DMS 273 (cell line): ENCODE results near the gene CALML6.

Experiments
- DNase-seq: peaks from one replicate; lab custom pipeline; 2025; ENCODE audit not compliant: unreplicated experiment; lab: John Stamatoyannopoulos, UW

Gene CALML6

DNA sequence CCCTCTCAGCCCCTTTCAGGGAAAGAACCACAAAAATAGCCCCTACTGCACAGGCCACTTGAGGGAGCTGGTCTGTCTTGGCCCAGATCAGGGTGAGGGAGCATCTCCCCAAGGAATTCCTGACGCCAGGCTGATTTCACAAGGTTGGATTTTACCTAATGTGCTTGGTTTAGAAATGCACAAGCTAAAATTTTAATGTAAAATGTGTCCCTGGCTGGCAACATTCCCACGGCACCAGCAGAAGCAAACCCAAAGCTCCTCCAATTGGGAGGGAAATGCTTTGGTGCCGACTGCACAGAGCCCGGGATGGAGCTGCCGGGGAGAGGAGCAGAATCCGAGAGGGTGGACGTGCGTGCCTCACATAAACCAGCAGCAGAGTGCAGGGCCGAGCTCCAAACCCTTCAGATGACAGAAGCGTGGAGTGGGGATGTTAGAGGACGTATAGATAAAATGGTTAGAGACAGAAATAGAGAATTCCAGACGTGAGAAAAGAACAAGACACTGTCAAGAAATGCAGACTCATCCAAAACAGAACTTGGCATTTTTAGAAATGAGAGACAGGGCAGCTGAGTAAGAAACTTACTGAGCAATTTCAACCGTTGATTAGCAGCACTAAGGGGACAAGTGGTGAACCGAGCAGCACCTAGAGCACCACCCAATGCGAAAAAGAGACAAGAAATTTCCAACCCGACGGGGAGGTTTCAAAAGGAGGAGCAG, 45.6 kb downstream of the CALML6 start:
- no peak for DNase-seq

DNA sequence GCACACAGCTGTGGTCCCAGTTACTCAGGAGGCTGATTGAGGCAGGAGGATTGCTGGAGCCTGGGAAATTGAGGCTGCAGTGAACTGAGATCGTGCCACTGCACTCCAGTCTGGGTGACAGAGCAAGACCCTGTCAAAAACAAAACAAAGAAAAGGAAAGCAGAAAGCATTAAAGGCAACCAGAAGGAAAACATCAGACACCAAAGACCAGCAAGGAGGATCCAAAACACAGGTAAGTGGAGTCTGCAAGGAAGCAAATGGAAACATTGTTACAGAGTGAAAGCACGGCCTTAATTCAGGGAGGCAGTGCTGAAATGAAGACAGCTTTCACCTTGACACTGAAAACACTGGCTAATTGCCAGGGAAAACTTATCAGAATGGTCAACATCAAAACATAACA, 47.7 kb downstream of the CALML6 start:
- no peak for DNase-seq

DNA sequence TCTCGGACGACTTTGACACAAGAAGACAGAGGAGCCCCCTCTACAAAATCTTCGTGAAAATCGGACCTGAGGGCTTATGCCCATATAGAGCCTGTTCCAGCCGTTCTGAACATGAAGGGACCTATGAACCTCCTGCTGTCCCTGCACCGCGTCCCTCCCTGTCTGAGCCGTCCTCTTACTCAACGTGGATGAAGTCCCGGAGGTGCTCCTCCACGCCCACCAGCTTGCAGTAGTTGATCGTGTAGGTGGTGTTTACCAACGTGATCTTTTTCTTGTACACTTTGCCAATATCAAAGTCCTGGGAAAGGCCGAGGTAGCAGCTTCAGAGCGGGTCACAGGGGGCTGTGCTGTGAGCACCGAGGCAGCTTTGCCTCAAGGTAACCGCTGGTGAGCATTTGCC, 48.5 kb downstream of the CALML6 start:
- DNase-seq: no peak

DNA sequence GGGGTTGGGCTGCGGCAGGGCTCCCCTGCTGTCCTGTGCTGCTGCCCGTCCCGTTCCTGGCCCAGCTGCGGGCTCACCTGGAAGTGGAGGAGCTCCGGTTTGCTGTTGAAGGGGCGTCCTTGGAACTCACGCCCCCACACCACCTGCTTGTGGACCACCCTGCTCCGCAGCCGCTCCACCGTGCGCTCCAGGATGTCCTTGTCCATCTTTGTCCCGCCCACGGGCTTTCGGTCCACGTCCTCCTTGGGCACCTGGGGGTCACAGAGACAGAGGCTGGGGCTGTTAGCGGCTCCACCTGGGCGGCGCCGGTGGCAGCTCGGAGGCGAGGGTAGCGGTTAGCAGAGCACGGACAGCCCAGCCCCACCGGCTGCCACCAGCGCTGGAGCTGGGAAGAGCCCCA, 49.8 kb downstream of the CALML6 start:
- no peak for DNase-seq

DNA sequence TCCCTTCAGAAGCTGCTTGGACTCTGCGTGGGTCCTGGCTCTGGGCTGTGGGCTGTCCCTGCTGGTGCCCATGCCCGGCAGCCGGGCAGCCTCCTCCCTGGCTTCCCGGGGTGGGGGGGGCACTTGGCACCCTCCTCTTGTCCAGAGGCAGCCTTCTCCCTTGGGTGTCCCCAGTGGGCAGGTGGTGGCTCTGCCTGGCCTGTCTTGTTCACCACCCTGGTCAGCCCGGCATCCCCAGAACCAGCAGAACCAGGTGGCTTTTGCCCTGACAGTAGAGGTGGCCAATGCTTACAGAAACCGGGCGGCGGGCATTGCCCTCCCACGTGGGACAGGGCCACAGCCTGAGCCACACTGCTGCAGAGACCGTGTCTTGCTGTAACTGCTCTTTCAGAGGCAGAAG, 50.5 kb downstream of the CALML6 start:
- no peak for DNase-seq

DNA sequence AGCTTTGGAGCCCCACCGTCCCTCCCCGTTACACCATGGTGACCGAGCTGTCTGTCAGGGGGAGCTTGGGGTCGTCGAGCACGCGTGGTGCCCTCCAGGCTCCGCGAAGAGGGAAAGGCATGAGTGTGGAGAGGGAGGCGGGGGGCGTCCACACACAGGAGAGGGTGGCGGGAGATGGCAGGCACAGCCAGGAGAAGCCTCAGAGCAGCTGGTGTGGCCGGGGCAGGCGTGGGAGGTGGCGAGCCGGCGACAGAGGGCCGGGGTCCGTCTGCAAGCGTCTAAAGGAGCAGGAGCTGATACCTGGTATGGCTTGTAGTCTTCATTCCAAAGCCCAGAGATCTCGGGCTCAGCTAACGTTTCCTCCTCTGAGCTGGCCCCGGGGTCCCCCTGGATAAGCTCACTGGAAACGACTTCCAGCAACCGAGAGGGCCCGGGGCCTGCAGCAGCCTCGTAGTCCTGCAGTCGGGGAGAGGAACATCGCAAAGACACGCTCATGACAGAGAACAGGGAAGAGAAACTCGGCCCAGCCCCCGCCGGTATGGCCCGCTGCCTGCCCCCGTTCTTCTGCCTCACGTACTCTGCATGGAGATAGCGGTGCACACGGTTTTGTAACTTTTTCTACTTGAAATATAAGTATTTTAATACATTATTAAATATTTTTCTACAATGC, 51.1 kb downstream of the CALML6 start:
- DNase-seq: no peak
